Measurements from ENCODE around the gene CDH13. TPM values are rescaled to one million over a fixed set of nuclear protein-coding genes. Genes with fewer than 3 reads are reported as not detected.

Gene CDH13
- total and polyA plus RNA-seq, 10 of the 15 experiments (the other 5 are each of a cell fraction or from before 2014, with no cell fraction given), result under 0.01 to 0.05 TPM; not detected in 8

GRCh38 chr16:83840060-83840617 is 1213.4 kb downstream of the CDH13 start:
- POLR2A ChIA-PET, result no interaction called here
- H3K4me2 ChIP-seq (ENCODE audit: control insufficient read depth, insufficient read depth), result no peak overlapping the region
- no peak overlapping the region for H3K4me3 ChIP-seq
- intact Hi-C loops (cut with micrococcal nuclease; ENCODE audit: unreplicated experiment) (no loop called here), in situ Hi-C loops (cut with MboI) (no loop called here)
- RAD21 ChIA-PET (ENCODE audit: unreplicated experiment), result no interaction called here
- CTCF ChIA-PET, result no interaction called here
- H3K4me1 ChIP-seq (ENCODE audit: control insufficient read depth, insufficient read depth, low read length), result no peaks in the 10 kb centered on the region
- FAIRE-seq (no peak), DNase-seq (ENCODE audit: low read depth, low spot score) (no peak), ATAC-seq (no peak)
- no peak overlapping the region for H3K9ac ChIP-seq (ENCODE audit: control insufficient read depth, insufficient read depth, low read length)
- H3K79me2 ChIP-seq (ENCODE audit: control insufficient read depth, insufficient read depth, low read length), result no peaks in the 10 kb centered on the region
- H3K36me3 ChIP-seq (ENCODE audit: control insufficient read depth in 2 of 2, insufficient read depth in 2 of 2, low read length in 1 of 2), result no peaks in the 10 kb centered on the region
- BruUV-seq (replicated peaks), result no TSS peak
- H3K27ac ChIP-seq (ENCODE audit: control insufficient read depth, insufficient read depth), result no peak overlapping the region
- no peak overlapping the region for H2AFZ ChIP-seq (ENCODE audit: control insufficient read depth, low read depth, low read length)
- SMC1A ChIA-PET (ENCODE audit: uncharacterized antibody, unreplicated experiment), result no interaction called here
- no peaks in the 10 kb centered on the region for H3K9me3 ChIP-seq (replicated peaks; ENCODE audit: control insufficient read depth, insufficient read depth, low read length)
- no peaks in the 10 kb centered on the region for H4K20me1 ChIP-seq (ENCODE audit: control insufficient read depth, insufficient read depth)
- H3K27me3 ChIP-seq (replicated peaks in 1 of 2; ENCODE audit: control insufficient read depth in 2 of 2, insufficient read depth in 2 of 2, low read length in 1 of 2), result peaks cover 0 to 1% of the 10 kb centered on the region in 2 experiments; a peak in 1 of 4 replicates
- 13% methylated on average over 4 of the region's 4 CpGs for WGBS (ENCODE audit: insufficient coverage, insufficient replicate concordance, low lambda C conversion rate, missing lambda C conversion rate)
- TF ChIP-seq HDAC6 (IDR thresholded peaks at IDR 0.05; ENCODE audit: unreplicated experiment) (no peak), MYB (IDR thresholded peaks at IDR 0.05; ENCODE audit: borderline replicate concordance, low read depth, low read length) (no peak), SMAD5 (IDR thresholded peaks at IDR 0.05; ENCODE audit: low read depth) (no peak), ATF3 (IDR thresholded peaks at IDR 0.05; ENCODE audit: borderline replicate concordance, extremely low read depth, low read depth, low read length) (no peak), TCF7 (IDR thresholded peaks at IDR 0.05; ENCODE audit: borderline replicate concordance) (no peak), EGR1 (IDR thresholded peaks at IDR 0.05; ENCODE audit: borderline replicate concordance in 1 of 2, low read depth in 2 of 2, low read length in 2 of 2) (no peak), EP300 (IDR thresholded peaks at IDR 0.05; ENCODE audit: borderline replicate concordance in 1 of 2, control insufficient read depth in 1 of 2, low read depth in 2 of 2, low read length in 2 of 2) (no peak), STAT1 (conservative IDR thresholded peaks at IDR 0.05) (no peak), CREB1 (IDR thresholded peaks at IDR 0.05; ENCODE audit: low read depth) (no peak), IKZF1 (conservative IDR thresholded peaks at IDR 0.05) (no peak), IRF4 (IDR thresholded peaks at IDR 0.05; ENCODE audit: low read depth, low read length) (no peak), SUPT20H (IDR thresholded peaks at IDR 0.05; ENCODE audit: borderline replicate concordance, control insufficient read depth, low read depth, low read length) (no peak), SIX5 (IDR thresholded peaks at IDR 0.05; ENCODE audit: low read depth, low read length, severe bottlenecking) (no peak), NFIC (IDR thresholded peaks at IDR 0.05; ENCODE audit: low read depth, low read length) (no peak), POLR2A (IDR thresholded peaks at IDR 0.05; ENCODE audit: low read depth, low read length) (no peak), ASH2L (IDR thresholded peaks at IDR 0.05; ENCODE audit: borderline replicate concordance, low read depth) (no peak), FOXM1 (IDR thresholded peaks at IDR 0.05; ENCODE audit: low read depth, low read length) (no peak)
- TF ChIP-seq, protein P1, sequence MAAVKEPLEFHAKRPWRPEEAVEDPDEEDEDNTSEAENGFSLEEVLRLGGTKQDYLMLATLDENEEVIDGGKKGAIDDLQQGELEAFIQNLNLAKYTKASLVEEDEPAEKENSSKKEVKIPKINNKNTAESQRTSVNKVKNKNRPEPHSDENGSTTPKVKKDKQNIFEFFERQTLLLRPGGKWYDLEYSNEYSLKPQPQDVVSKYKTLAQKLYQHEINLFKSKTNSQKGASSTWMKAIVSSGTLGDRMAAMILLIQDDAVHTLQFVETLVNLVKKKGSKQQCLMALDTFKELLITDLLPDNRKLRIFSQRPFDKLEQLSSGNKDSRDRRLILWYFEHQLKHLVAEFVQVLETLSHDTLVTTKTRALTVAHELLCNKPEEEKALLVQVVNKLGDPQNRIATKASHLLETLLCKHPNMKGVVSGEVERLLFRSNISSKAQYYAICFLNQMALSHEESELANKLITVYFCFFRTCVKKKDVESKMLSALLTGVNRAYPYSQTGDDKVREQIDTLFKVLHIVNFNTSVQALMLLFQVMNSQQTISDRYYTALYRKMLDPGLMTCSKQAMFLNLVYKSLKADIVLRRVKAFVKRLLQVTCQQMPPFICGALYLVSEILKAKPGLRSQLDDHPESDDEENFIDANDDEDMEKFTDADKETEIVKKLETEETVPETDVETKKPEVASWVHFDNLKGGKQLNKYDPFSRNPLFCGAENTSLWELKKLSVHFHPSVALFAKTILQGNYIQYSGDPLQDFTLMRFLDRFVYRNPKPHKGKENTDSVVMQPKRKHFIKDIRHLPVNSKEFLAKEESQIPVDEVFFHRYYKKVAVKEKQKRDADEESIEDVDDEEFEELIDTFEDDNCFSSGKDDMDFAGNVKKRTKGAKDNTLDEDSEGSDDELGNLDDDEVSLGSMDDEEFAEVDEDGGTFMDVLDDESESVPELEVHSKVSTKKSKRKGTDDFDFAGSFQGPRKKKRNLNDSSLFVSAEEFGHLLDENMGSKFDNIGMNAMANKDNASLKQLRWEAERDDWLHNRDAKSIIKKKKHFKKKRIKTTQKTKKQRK (IDR thresholded peaks at IDR 0.05; ENCODE audit: low read depth, low read length), result no peak
